ENCODE measurements around the gene CNTROB. TPM values are rescaled to one million over a fixed set of nuclear protein-coding genes. Genes with fewer than 3 reads are reported as not detected.
A peak's percentile ranks its signal among the peaks of the same experiment; 100 is the strongest.

Gene CNTROB
- total and polyA plus RNA-seq, 5 donors from 2014 or later: 5.0 to 40.9 (median 7.5) TPM

DNA sequence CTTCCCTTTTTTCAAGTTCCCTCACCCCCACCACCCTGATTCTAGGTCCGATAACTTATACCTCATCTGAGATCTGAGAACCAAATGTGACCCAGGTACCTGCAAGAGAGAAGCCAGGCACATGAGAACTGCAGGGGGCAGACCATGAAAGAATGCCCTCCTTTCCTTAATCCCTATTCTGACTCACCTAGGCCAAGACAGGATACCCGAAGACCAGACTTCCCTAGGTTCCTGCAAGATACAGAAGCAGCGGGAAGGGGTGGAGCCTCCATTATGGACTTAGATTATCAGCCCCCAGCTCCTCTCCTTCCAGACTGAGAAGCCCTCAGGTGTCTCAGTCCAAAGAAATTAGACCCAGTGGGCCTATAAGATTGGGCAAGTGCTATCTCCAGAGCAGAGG lies 4.4 kb upstream of the CNTROB start:
- DNase-seq (no peak), ATAC-seq (ENCODE audit: low read depth in 2 of 2) (no peak)
- H3K27ac ChIP-seq (ENCODE audit: insufficient read depth, low read length, poor library complexity, severe bottlenecking): no peak overlapping the region
- Mint-ChIP-seq H3K27ac (no peak overlapping the region), H3K27me3 (no peaks in the 10 kb centered on the region), H3K4me1 (peaks cover 1 to 52% (median 20%) of the 10 kb centered on the region in 4 donors), H3K4me3 (peak overlapping the region in 1 of 4 donors; percentile 3), H3K36me3 (peaks cover 10% of the 10 kb centered on the region), H3K9me3 (no peaks in the 10 kb centered on the region)
- H3K4me1 ChIP-seq (ENCODE audit: control insufficient read depth, insufficient read depth, low read length, poor library complexity, severe bottlenecking): peaks cover 40% of the 10 kb centered on the region
- H3K27me3 ChIP-seq (ENCODE audit: control insufficient read depth, insufficient read depth, low read length): no peaks in the 10 kb centered on the region
- no peaks in the 10 kb centered on the region for H3K36me3 ChIP-seq (ENCODE audit: control insufficient read depth, insufficient read depth, low read length)
- no peak overlapping the region for H3K4me3 ChIP-seq (ENCODE audit: low read depth, low read length)
- no peaks in the 10 kb centered on the region for H3K9me3 ChIP-seq (ENCODE audit: control insufficient read depth in 2 of 2, low read length in 2 of 2)

DNA sequence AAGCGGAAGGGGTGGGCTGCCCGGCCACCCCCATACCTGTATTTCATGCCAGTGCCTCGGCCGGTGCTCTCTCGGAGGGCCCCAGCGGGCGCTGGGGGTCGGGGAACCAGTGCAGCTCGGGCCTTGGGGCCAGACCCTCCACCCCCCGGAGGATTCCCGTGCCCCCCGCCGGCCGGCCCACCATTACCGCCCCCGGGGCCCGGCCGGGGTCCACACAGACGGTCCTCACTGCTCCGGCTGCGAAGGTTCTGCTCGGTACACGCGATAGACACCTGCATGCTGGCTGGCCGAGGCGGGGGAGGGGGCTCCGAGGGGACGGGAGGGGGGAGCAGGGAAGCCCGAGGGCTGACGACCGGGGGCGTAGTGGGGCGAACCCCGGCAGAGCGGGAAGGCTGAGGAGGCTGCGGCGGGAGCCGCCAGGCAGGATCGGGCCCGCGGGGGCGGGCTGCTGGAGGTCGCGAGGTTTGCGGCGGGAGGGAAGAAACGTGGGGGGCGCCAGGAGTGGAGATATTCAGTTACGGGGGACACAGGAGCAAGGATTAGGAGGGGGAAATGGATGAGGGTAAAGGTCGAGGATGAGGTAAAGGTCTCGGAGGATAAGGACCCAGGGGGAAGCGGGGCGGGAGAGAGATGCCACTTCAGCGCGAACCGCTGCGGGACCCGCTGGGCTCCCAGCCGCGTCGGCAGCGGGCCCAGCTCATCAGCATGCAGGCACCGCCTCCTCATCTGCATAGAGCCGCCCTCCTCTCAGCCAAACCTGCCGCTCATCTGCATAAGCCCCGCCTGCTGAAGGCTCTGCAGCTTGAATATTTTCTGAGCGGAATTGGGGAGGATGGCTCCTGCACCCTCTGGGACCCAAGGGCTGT lies 2.6 kb upstream of the CNTROB start, which contains the start of gene KCNAB3:
Gene KCNAB3 (minus strand): TSS at position 699 of the 866 bp plus-strand sequence. CDS start 421 bp downstream, at position 278.
- ATAC-seq (ENCODE audit: low read depth in 2 of 2) (no peak), DNase-seq (peak; percentile 36 to 76 (median 50))
- no peak within 1 kb of the TSS for H3K4me3 ChIP-seq (ENCODE audit: low read depth, low read length)
- no peaks in the 10 kb centered on the region for H3K9me3 ChIP-seq (ENCODE audit: control insufficient read depth in 2 of 2, low read length in 2 of 2)
- no peaks in the 10 kb centered on the region for H3K27me3 ChIP-seq (ENCODE audit: control insufficient read depth, insufficient read depth, low read length)
- Mint-ChIP-seq H3K36me3 (peaks cover 10% of the 10 kb centered on the region), H3K27ac (peak within 1 kb of the TSS; percentile 60 to 98 (median 97)), H3K4me1 (peaks cover 0 to 55% (median 33%) of the 10 kb centered on the region in 4 donors), H3K4me3 (peak within 1 kb of the TSS; percentile 95 to 99 (median 98)), H3K27me3 (no peaks in the 10 kb centered on the region), H3K9me3 (no peaks in the 10 kb centered on the region)
- no peaks in the 10 kb centered on the region for H3K36me3 ChIP-seq (ENCODE audit: control insufficient read depth, insufficient read depth, low read length)
- peaks cover 46% of the 10 kb centered on the region for H3K4me1 ChIP-seq (ENCODE audit: control insufficient read depth, insufficient read depth, low read length, poor library complexity, severe bottlenecking)
- no peak within 1 kb of the TSS for H3K27ac ChIP-seq (ENCODE audit: insufficient read depth, low read length, poor library complexity, severe bottlenecking)

DNA sequence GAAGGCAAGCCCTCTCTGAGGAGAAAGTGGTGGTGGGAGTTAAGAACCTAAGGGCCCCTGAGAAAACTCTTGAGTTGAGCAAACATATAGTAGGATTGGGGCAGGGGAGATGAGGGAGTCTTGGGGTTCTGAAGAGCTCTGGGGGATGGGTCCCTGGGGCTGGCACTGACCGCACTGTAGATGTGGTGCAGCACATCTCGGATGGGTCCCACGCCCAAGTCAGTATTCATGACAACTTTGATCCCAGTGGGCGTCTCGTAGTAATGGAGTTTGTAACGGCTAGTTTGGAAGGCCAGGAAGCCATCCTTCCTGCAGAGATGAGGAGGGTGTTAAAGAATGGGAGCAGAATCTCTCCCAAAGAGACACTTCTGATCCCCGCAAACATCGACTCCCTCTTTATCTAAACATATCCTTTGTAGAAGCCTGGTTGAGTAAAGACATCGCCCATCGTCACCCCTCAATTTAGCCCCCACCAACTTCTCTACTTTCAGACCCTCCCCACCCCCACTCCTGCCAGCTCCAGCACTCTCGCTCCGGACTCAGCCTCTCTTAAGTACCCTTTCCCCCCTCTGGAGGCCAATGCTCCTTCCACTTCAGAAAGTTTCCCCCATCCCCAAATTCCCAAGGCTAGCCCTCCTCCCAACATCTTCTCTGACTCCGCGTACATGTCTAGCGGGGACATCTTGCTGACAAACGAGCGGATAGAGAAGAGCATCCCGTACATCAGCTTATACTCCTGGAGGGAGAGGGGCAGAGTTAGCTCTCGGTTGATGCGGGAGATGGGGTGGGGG lies 970 bp upstream of the CNTROB start:
- Histone ChIP-seq H3K9me3 (ENCODE audit: control insufficient read depth in 2 of 2, low read length in 2 of 2) (no peaks in the 10 kb centered on the region), H3K4me1 (ENCODE audit: control insufficient read depth, insufficient read depth, low read length, poor library complexity, severe bottlenecking) (peaks cover 46% of the 10 kb centered on the region), H3K27ac (ENCODE audit: insufficient read depth, low read length, poor library complexity, severe bottlenecking) (peak overlapping the region; percentile 89), H3K27me3 (ENCODE audit: control insufficient read depth, insufficient read depth, low read length) (no peaks in the 10 kb centered on the region), H3K4me3 (ENCODE audit: low read depth, low read length) (peak overlapping the region; percentile 94), H3K36me3 (ENCODE audit: control insufficient read depth, insufficient read depth, low read length) (peaks cover 6% of the 10 kb centered on the region)
- Mint-ChIP-seq H3K27ac (peak overlapping the region; percentile 97 to 98 (median 98)), H3K4me3 (peak overlapping the region; percentile 95 to 99 (median 98)), H3K4me1 (peaks cover 0 to 67% (median 39%) of the 10 kb centered on the region in 4 donors), H3K9me3 (no peaks in the 10 kb centered on the region), H3K36me3 (peaks cover 18% of the 10 kb centered on the region), H3K27me3 (no peaks in the 10 kb centered on the region)
- DNase-seq (no peak), ATAC-seq (ENCODE audit: low read depth in 2 of 2) (no peak)

DNA sequence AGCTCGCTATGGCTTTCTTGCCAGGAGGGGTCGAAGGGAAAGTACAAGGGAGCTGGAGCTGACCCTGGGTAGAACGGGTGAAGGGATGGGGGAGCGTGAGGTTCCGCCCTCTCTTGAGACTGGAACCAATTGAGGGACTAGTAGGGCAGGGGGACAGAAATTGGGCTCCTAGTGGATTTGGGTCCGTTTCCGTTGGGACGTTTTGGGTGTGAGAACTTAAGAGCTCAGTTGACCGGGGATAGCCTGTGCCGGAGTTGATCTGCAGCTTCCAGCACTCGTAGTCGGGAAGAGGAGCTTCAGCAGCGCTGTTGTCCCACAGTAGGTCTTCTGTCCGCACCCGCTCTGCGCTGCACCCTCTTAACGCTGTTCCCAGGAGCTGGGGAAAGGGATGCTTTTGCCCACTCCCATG lies 481 bp downstream of the CNTROB start:
- Mint-ChIP-seq H3K9me3 (no peaks in the 10 kb centered on the region), H3K4me3 (peak overlapping the region; percentile 95 to 99 (median 98)), H3K27me3 (no peaks in the 10 kb centered on the region), H3K36me3 (peaks cover 30% of the 10 kb centered on the region), H3K4me1 (peaks cover 0 to 69% (median 45%) of the 10 kb centered on the region in 4 donors), H3K27ac (peak overlapping the region; percentile 97 to 98 (median 97))
- Histone ChIP-seq H3K27me3 (ENCODE audit: control insufficient read depth, insufficient read depth, low read length) (no peaks in the 10 kb centered on the region), H3K4me1 (ENCODE audit: control insufficient read depth, insufficient read depth, low read length, poor library complexity, severe bottlenecking) (peaks cover 46% of the 10 kb centered on the region), H3K27ac (ENCODE audit: insufficient read depth, low read length, poor library complexity, severe bottlenecking) (peak overlapping the region; percentile 89), H3K9me3 (ENCODE audit: control insufficient read depth in 2 of 2, low read length in 2 of 2) (no peaks in the 10 kb centered on the region), H3K36me3 (ENCODE audit: control insufficient read depth, insufficient read depth, low read length) (peaks cover 16% of the 10 kb centered on the region), H3K4me3 (ENCODE audit: low read depth, low read length) (peak overlapping the region; percentile 94)
- DNase-seq (peak in 1 of 3 donors; percentile 59), ATAC-seq (ENCODE audit: low read depth in 2 of 2) (no peak)

DNA sequence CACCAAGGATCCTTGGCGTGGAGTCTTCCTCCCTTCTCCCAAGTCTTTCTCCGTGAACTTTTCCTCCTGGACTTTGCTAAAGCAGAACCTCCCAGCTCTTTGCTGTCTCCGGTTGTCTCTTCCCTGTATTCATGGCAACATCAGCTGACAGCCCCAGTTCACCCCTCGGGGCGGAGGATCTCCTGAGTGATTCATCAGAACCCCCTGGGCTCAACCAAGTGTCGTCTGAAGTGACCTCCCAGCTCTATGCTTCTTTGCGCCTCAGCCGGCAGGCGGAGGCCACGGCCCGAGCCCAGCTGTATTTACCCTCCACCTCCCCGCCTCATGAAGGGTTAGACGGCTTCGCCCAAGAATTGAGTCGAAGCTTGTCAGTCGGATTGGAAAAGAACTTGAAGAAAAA lies 943 bp downstream of the CNTROB start:
- peaks cover 46% of the 10 kb centered on the region for H3K4me1 ChIP-seq (ENCODE audit: control insufficient read depth, insufficient read depth, low read length, poor library complexity, severe bottlenecking)
- Mint-ChIP-seq H3K36me3 (peaks cover 27% of the 10 kb centered on the region), H3K27me3 (no peaks in the 10 kb centered on the region), H3K9me3 (no peaks in the 10 kb centered on the region), H3K4me3 (peak overlapping the region; percentile 95 to 99 (median 98)), H3K27ac (peak overlapping the region; percentile 85 to 98 (median 97)), H3K4me1 (peaks cover 0 to 68% (median 44%) of the 10 kb centered on the region in 4 donors)
- no peaks in the 10 kb centered on the region for H3K9me3 ChIP-seq (ENCODE audit: control insufficient read depth in 2 of 2, low read length in 2 of 2)
- DNase-seq (peak in 2 of 3 donors; percentile 16 to 60), ATAC-seq (ENCODE audit: low read depth in 2 of 2) (no peak)
- peak overlapping the region; percentile 94 for H3K4me3 ChIP-seq (ENCODE audit: low read depth, low read length)
- no peaks in the 10 kb centered on the region for H3K27me3 ChIP-seq (ENCODE audit: control insufficient read depth, insufficient read depth, low read length)
- H3K36me3 ChIP-seq (ENCODE audit: control insufficient read depth, insufficient read depth, low read length): peaks cover 16% of the 10 kb centered on the region
- H3K27ac ChIP-seq (ENCODE audit: insufficient read depth, low read length, poor library complexity, severe bottlenecking): peak overlapping the region; percentile 89

DNA sequence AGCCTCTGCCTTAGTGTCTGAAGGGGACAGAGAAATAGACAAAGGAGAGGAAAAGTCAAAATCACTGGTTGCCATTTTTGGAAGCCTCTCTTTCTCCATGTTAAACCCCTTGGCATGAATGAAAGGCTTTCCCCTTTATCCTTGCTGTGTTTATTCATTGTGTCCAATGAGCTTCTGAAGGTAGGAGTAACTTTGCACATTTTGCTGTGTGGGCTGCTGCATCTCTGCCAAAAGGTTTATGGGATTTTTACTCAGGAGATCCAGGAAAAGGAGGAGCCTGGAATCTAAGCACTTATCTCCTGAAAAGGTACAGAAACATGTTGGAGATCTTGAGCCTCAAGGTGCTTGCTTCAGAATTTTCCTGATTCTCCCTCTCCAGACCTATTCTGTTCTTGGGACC lies 3.9 kb downstream of the CNTROB start:
- Mint-ChIP-seq H3K27ac (peak overlapping the region in 1 of 3 donors; percentile 59), H3K36me3 (peaks cover 39% of the 10 kb centered on the region), H3K4me1 (peaks cover 0 to 50% (median 40%) of the 10 kb centered on the region in 4 donors), H3K27me3 (no peaks in the 10 kb centered on the region), H3K9me3 (no peaks in the 10 kb centered on the region), H3K4me3 (peak overlapping the region in 1 of 4 donors; percentile 70)
- H3K4me3 ChIP-seq (ENCODE audit: low read depth, low read length): no peak overlapping the region
- peaks cover 28% of the 10 kb centered on the region for H3K4me1 ChIP-seq (ENCODE audit: control insufficient read depth, insufficient read depth, low read length, poor library complexity, severe bottlenecking)
- no peaks in the 10 kb centered on the region for H3K27me3 ChIP-seq (ENCODE audit: control insufficient read depth, insufficient read depth, low read length)
- no peaks in the 10 kb centered on the region for H3K9me3 ChIP-seq (ENCODE audit: control insufficient read depth in 2 of 2, low read length in 2 of 2)
- H3K27ac ChIP-seq (ENCODE audit: insufficient read depth, low read length, poor library complexity, severe bottlenecking): no peak overlapping the region
- no peak for DNase-seq
- no peak for ATAC-seq (ENCODE audit: low read depth in 2 of 2)
- peaks cover 36% of the 10 kb centered on the region for H3K36me3 ChIP-seq (ENCODE audit: control insufficient read depth, insufficient read depth, low read length)

DNA sequence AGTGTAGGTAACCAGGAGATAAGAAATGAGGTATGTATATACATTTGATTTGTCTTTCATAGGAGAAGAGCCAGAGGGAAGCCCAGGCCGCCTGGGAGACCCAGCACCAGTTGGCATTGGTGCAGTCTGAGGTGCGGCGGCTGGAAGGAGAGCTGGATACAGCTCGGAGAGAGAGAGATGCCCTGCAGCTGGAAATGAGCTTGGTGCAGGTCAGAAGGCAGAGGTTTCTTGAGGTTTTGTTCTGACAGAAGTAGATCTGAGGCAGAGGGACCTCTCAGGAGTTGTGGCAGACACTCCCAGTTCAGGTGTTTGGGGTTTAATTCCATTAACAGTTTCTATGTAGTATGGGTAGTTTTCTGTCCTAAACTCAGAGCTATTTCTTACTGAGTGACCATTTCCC lies 8.0 kb downstream of the CNTROB start:
- Mint-ChIP-seq H3K36me3 (peaks cover 48% of the 10 kb centered on the region), H3K4me3 (no peak overlapping the region), H3K4me1 (peaks cover 0 to 12% (median 9%) of the 10 kb centered on the region in 4 donors), H3K27ac (no peak overlapping the region), H3K27me3 (no peaks in the 10 kb centered on the region), H3K9me3 (no peaks in the 10 kb centered on the region)
- Histone ChIP-seq H3K27ac (ENCODE audit: insufficient read depth, low read length, poor library complexity, severe bottlenecking) (no peak overlapping the region), H3K36me3 (ENCODE audit: control insufficient read depth, insufficient read depth, low read length) (peaks cover 67% of the 10 kb centered on the region), H3K9me3 (ENCODE audit: control insufficient read depth in 2 of 2, low read length in 2 of 2) (no peaks in the 10 kb centered on the region), H3K27me3 (ENCODE audit: control insufficient read depth, insufficient read depth, low read length) (no peaks in the 10 kb centered on the region), H3K4me3 (ENCODE audit: low read depth, low read length) (no peak overlapping the region), H3K4me1 (ENCODE audit: control insufficient read depth, insufficient read depth, low read length, poor library complexity, severe bottlenecking) (no peaks in the 10 kb centered on the region)
- ATAC-seq (ENCODE audit: low read depth in 2 of 2) (no peak), DNase-seq (no peak)
